H1 (cell line): ENCODE measurements around the gene SLC24A3. TPM values are rescaled to one million over a fixed set of nuclear protein-coding genes. Genes with fewer than 3 reads are reported as not detected.

Experiments used
- CHD2 ChIP-seq: IDR thresholded peaks from 2 replicates; pipeline ENCODE4 v1.6.1; 2012; ENCODE audit warnings: low read length, improper control_type of control experiment
- NRF1 ChIP-seq: IDR thresholded peaks from 2 replicates; pipeline ENCODE4 v1.6.1; 2011; ENCODE audit warnings: mild to moderate bottlenecking, low read depth, low read length, improper control_type of control experiment
- RFX5 ChIP-seq: IDR thresholded peaks from 2 replicates; pipeline ENCODE4 v1.6.1; 2011; ENCODE audit warnings: low read depth, low read length, improper control_type of control experiment, borderline replicate concordance
- RXRA ChIP-seq: IDR thresholded peaks from 2 replicates; pipeline ENCODE4 v1.6.1; 2011; ENCODE audit warnings: low read depth, mild to moderate bottlenecking, low read length, moderate library complexity; ENCODE audit not compliant: insufficient read depth
- polyA plus RNA-seq, 7 experiments: library from polyadenylated mRNA; depleted of rRNA in 3 of 7; stranded (reverse) in 5 of 7; unstranded in 2 of 7; fragments of >200 nt in 5 of 7; fragments of 200-250 nt in 2 of 7; gene quantifications; 1 replicate in 5 of 7; 2 replicates in 1 of 7; 4 replicates in 1 of 7; pipeline versions ENCODE4 v1.2.1 to v1.2.3, GENCODE V29; 2011 to 2013; ENCODE audit warnings: missing spikeins in 2 of 7, mixed read lengths in 2 of 7
- total RNA-seq: library from RNA; stranded (reverse); fragmentation: NEBNext Ultra II Directional; extraction: Animal tissue kit (Norgen Biotek cat#: 25700); gene quantifications from 2 replicates; pipeline ENCODE4 v1.2.1, GENCODE V29; 2021
- TF ChIP-seq, protein P1 (sequence below): fragments of 300-600 bp; sonication (generic); IDR thresholded peaks from 2 replicates; pipeline ENCODE4 v1.7.1; 2012; ENCODE audit warnings: low read length, moderate library complexity, mild to moderate bottlenecking, inconsistent platforms; ENCODE audit not compliant: insufficient replicate concordance
- TF ChIP-seq, protein P2 (sequence below): IDR thresholded peaks from 2 replicates; pipeline ENCODE4 v1.6.1; 2012; ENCODE audit warnings: inconsistent platforms
- TF ChIP-seq, protein P3 (sequence below), 3 experiments: IDR thresholded peaks; 1 replicate in 2 of 3; 2 replicates in 1 of 3; pipeline versions ENCODE4 v1.5.1 to v1.6.1; 2011; ENCODE audit warnings: low read length in 3 of 3, mild to moderate bottlenecking in 3 of 3, inconsistent platforms in 2 of 3, low read depth in 1 of 3, moderate library complexity in 1 of 3; ENCODE audit not compliant: insufficient read depth in 1 of 3; ENCODE audit errors: control extremely low read depth in 1 of 3

SLC24A3 gene
- total and polyA plus RNA-seq, 2 of the 8 experiments (the other 6 are each of a cell fraction or from before 2014, with no cell fraction given): 4.5 to 6.3 TPM

DNA sequence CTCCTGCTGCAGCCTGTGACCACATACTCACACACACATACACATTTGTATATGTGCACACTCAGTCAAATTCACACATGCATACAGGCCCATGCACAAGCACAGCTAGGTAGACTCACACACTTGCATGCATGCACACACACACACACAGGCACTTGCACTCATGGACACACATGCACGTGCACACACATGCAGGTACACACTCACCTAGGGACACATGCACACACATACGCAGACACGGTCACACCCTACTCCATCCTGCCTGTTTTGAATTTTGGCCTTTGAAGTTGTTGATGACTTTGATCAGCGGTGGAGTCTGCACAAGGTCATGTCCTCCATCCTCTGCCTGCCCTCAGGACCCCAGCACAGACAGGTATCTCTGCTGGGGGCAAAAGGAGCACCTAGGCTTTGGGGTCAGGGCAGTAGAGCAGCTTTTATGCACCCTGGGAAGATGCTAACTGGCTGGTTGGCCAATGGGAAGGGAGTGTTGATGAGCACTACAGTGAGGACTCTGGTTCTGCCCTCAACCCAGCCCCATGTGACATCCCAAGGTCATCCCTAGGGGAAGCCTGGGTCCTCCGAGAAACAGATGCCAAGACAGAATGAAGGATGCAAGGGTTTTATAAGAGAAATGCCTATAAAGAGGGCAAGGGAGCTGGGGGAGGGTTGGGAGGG lies 218.3 kb downstream of the SLC24A3 start (continued):
- TF ChIP-seq, protein P1, sequence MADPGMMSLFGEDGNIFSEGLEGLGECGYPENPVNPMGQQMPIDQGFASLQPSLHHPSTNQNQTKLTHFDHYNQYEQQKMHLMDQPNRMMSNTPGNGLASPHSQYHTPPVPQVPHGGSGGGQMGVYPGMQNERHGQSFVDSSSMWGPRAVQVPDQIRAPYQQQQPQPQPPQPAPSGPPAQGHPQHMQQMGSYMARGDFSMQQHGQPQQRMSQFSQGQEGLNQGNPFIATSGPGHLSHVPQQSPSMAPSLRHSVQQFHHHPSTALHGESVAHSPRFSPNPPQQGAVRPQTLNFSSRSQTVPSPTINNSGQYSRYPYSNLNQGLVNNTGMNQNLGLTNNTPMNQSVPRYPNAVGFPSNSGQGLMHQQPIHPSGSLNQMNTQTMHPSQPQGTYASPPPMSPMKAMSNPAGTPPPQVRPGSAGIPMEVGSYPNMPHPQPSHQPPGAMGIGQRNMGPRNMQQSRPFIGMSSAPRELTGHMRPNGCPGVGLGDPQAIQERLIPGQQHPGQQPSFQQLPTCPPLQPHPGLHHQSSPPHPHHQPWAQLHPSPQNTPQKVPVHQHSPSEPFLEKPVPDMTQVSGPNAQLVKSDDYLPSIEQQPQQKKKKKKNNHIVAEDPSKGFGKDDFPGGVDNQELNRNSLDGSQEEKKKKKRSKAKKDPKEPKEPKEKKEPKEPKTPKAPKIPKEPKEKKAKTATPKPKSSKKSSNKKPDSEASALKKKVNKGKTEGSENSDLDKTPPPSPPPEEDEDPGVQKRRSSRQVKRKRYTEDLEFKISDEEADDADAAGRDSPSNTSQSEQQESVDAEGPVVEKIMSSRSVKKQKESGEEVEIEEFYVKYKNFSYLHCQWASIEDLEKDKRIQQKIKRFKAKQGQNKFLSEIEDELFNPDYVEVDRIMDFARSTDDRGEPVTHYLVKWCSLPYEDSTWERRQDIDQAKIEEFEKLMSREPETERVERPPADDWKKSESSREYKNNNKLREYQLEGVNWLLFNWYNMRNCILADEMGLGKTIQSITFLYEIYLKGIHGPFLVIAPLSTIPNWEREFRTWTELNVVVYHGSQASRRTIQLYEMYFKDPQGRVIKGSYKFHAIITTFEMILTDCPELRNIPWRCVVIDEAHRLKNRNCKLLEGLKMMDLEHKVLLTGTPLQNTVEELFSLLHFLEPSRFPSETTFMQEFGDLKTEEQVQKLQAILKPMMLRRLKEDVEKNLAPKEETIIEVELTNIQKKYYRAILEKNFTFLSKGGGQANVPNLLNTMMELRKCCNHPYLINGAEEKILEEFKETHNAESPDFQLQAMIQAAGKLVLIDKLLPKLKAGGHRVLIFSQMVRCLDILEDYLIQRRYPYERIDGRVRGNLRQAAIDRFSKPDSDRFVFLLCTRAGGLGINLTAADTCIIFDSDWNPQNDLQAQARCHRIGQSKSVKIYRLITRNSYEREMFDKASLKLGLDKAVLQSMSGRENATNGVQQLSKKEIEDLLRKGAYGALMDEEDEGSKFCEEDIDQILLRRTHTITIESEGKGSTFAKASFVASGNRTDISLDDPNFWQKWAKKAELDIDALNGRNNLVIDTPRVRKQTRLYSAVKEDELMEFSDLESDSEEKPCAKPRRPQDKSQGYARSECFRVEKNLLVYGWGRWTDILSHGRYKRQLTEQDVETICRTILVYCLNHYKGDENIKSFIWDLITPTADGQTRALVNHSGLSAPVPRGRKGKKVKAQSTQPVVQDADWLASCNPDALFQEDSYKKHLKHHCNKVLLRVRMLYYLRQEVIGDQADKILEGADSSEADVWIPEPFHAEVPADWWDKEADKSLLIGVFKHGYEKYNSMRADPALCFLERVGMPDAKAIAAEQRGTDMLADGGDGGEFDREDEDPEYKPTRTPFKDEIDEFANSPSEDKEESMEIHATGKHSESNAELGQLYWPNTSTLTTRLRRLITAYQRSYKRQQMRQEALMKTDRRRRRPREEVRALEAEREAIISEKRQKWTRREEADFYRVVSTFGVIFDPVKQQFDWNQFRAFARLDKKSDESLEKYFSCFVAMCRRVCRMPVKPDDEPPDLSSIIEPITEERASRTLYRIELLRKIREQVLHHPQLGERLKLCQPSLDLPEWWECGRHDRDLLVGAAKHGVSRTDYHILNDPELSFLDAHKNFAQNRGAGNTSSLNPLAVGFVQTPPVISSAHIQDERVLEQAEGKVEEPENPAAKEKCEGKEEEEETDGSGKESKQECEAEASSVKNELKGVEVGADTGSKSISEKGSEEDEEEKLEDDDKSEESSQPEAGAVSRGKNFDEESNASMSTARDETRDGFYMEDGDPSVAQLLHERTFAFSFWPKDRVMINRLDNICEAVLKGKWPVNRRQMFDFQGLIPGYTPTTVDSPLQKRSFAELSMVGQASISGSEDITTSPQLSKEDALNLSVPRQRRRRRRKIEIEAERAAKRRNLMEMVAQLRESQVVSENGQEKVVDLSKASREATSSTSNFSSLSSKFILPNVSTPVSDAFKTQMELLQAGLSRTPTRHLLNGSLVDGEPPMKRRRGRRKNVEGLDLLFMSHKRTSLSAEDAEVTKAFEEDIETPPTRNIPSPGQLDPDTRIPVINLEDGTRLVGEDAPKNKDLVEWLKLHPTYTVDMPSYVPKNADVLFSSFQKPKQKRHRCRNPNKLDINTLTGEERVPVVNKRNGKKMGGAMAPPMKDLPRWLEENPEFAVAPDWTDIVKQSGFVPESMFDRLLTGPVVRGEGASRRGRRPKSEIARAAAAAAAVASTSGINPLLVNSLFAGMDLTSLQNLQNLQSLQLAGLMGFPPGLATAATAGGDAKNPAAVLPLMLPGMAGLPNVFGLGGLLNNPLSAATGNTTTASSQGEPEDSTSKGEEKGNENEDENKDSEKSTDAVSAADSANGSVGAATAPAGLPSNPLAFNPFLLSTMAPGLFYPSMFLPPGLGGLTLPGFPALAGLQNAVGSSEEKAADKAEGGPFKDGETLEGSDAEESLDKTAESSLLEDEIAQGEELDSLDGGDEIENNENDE: no peak
- TF ChIP-seq RXRA (no peak), RFX5 (no peak), CHD2 (no peak), NRF1 (no peak)
- TF ChIP-seq, protein P2, sequence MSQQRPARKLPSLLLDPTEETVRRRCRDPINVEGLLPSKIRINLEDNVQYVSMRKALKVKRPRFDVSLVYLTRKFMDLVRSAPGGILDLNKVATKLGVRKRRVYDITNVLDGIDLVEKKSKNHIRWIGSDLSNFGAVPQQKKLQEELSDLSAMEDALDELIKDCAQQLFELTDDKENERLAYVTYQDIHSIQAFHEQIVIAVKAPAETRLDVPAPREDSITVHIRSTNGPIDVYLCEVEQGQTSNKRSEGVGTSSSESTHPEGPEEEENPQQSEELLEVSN: no peak
- TF ChIP-seq, protein P3, sequence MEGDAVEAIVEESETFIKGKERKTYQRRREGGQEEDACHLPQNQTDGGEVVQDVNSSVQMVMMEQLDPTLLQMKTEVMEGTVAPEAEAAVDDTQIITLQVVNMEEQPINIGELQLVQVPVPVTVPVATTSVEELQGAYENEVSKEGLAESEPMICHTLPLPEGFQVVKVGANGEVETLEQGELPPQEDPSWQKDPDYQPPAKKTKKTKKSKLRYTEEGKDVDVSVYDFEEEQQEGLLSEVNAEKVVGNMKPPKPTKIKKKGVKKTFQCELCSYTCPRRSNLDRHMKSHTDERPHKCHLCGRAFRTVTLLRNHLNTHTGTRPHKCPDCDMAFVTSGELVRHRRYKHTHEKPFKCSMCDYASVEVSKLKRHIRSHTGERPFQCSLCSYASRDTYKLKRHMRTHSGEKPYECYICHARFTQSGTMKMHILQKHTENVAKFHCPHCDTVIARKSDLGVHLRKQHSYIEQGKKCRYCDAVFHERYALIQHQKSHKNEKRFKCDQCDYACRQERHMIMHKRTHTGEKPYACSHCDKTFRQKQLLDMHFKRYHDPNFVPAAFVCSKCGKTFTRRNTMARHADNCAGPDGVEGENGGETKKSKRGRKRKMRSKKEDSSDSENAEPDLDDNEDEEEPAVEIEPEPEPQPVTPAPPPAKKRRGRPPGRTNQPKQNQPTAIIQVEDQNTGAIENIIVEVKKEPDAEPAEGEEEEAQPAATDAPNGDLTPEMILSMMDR (IDR thresholded peaks at IDR 0.05; ENCODE audit: control extremely low read depth in 1 of 3, insufficient read depth in 1 of 3, low read depth in 1 of 3, low read length in 3 of 3): no peak
